ENCODE measurements around the gene BIN1.

The BIN1 gene

DNA sequence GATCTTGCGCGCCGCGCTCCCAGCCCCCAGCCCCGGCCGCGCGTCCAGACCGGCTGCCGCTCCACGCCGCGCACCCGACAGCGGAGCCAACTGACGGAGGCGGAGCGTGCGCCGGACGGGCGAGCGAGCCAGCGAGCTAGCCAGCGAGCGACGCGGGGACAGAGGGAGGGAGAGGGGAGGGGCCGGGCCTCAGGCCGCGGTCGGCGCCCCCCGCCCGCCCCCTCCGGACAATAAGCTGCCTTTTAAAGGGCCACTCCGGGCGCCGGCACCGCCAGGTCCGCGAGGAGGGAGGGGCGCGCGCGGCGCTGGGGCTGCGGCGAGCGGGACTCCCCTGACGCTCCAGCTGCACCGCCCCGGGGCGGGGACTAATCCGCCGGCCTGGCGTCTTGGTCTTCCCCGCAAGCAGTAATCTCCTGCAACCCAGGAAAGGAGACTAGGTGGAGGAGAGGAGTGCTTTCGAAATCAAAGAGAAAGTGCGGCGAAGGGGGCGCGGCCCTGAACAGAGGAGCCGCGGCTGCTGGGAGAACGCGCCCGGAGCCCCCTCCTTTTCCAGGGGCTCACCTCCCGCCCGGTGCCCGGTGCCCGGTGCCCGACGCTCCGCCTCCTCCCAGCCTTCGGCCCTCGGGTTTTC is at the start of gene BIN1:
TSS of gene BIN1 (minus strand) at position 164 of the 631 bp plus-strand sequence. CDS start 211 bp downstream, outside the sequence.
- no peak for TF ChIP-seq CTCF (conservative IDR thresholded peaks at IDR 0.05; ENCODE audit: low read depth, low read length)
- DNase-seq (ENCODE audit: low read depth), result peak; percentile 94
- peak within 1 kb of the TSS; percentile 67 for H3K4me3 ChIP-seq (ENCODE audit: low read depth, low read length)

- DNase-seq (ENCODE audit: low read depth), result peak; percentile 81
- no peak overlapping the region for H3K4me3 ChIP-seq (ENCODE audit: low read depth, low read length)
Measured at GRCh38 chr2:127155947-127156346, 49.0 kb upstream of the BIN1 start.

DNA sequence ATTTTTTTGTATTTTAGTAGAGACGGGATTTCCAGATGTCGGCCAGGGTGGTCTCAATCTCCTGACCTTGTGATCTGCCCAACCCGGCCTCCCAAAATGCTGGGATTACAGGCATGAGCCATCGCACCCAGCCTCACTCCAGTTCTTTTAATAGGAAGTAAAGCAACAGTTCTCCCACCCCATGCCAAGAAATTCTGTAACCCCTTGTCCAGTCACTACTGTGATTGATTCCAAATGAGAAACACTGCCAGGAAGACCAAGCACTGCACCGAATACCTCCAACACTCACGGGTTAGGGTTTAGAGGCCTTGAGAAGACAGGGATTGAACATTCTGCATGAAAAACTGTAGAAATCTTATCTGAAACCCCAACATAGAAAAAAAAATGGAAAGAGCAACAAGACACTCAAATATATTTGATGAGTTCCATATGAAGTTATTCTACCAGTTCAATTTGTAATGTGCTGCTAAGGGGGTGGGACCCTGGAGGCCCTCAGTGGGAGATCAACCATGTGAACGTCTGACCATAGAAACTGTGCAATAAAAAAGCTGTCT is 48.2 kb upstream of the BIN1 start:
- no peak for TF ChIP-seq CTCF (conservative IDR thresholded peaks at IDR 0.05; ENCODE audit: low read depth, low read length)
- peak; percentile 69 for DNase-seq (ENCODE audit: low read depth)

More at GRCh38 chr2:127155947-127156346, 49.0 kb upstream of the BIN1 start:
- TF ChIP-seq CTCF (conservative IDR thresholded peaks at IDR 0.05; ENCODE audit: low read depth, low read length), result no peak

GRCh38 chr2:127154396-127154795 is 47.4 kb upstream of the BIN1 start:
- DNase-seq (ENCODE audit: low read depth), result no peak
- H3K4me3 ChIP-seq (ENCODE audit: low read depth, low read length), result no peak overlapping the region
- no peak for TF ChIP-seq CTCF (conservative IDR thresholded peaks at IDR 0.05; ENCODE audit: low read depth, low read length)

More for the DNA sequence above, 48.2 kb upstream of the BIN1 start:
- no peak overlapping the region for H3K4me3 ChIP-seq (ENCODE audit: low read depth, low read length)

DNA sequence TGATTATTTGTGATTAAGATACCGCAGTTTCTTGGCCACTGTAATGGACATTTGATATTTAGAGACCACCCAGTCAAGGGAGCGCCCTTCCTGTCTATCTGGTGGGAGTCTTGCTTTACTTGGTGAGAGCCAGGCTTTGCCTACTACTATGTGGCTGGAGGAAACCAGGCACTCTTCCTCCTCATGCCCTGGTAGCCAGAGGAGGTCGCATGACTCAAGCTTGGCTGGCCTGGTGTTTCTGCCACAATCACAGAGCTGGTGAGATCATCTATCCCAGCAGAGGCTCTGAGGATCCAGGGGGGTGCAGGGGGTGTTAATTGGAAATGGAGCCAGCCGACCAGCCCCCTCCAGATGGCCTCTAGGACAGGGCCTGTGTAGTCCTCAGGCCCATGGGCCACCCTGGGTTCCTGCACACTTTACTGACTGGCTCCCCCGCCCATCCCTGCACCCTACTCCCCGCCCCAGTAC is 46.8 kb upstream of the BIN1 start:
- peak; percentile 85 for DNase-seq (ENCODE audit: low read depth)
- no peak overlapping the region for H3K4me3 ChIP-seq (ENCODE audit: low read depth, low read length)
- TF ChIP-seq CTCF (conservative IDR thresholded peaks at IDR 0.05; ENCODE audit: low read depth, low read length), result no peak

DNA sequence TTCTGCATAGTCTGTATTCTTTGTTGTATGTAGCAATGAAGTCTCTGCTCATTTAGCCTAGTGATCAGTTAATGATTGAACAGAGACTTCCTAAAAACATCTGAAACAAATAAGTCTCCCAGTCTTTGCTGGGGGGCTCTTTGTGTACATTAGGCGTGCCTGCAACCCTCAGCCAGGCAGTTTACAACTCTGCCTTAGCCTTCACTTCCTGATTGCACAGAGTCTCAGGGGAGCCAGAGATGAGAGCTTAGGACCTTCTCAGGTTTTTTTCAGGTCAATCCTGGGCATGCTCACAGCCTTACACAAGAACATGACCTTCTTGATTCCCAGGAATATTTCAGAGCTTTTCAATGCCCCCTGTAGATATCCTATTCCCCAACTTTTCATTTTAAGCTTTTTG is 44.0 kb upstream of the BIN1 start:
- no peak overlapping the region for H3K4me3 ChIP-seq (ENCODE audit: low read depth, low read length)
- no peak for TF ChIP-seq CTCF (conservative IDR thresholded peaks at IDR 0.05; ENCODE audit: low read depth, low read length)
- DNase-seq (ENCODE audit: low read depth), result no peak

DNA sequence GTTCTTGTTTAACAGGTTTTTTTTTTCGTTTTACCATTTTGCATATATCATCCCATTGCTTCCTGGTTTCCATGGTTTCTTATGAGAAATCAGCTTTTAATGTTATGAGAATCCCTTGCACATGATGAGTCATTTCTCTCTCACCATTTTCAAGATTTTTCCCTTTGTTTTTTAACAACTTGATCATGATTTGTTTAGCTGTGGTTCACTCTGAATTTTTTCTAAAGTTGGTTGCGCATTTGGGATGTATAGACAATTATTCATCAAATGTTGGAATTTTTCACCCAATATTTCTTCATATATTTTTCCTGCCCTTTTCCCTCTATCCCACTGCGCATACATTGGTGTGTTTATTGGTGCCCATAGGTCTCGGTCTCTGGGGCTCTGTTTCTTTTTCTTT is 42.4 kb upstream of the BIN1 start:
- H3K4me3 ChIP-seq (ENCODE audit: low read depth, low read length), result no peak overlapping the region
- peak; percentile 93 for DNase-seq (ENCODE audit: low read depth)
- no peak for TF ChIP-seq CTCF (conservative IDR thresholded peaks at IDR 0.05; ENCODE audit: low read depth, low read length)
